ENCODE results near the gene UFSP1. TPM values are rescaled to one million over a fixed set of nuclear protein-coding genes. Genes with fewer than 3 reads are reported as not detected.
A peak's percentile ranks its signal among the peaks of the same experiment; 100 is the strongest.

Gene UFSP1
- total RNA-seq, 1 donor from 2014 or later = 2.9 TPM

GRCh38 chr7:100885440-100886141 is 3.9 kb downstream of the UFSP1 start:
- intact Hi-C loops (cut with DNase I) = no loop called here
- ATAC-seq = no peak
- no peak for DNase-seq (ENCODE audit: low spot score)

GRCh38 chr7:100884736-100885439 is 4.6 kb downstream of the UFSP1 start:
- intact Hi-C loops (cut with DNase I) = no loop called here
- ATAC-seq (no peak), DNase-seq (ENCODE audit: low spot score) (no peak)

GRCh38 chr7:100882785-100883526 is 6.6 kb downstream of the UFSP1 start:
- intact Hi-C loops (cut with DNase I) = no loop called here
- DNase-seq (ENCODE audit: low spot score) (no peak), ATAC-seq (no peak)

- DNase-seq (ENCODE audit: low spot score) (no peak), ATAC-seq (no peak)
- intact Hi-C loops (cut with DNase I) = no loop called here
These were observed 7.3 kb downstream of the UFSP1 start for GRCh38 chr7:100882201-100882600.

GRCh38 chr7:100881136-100881535 is 8.4 kb downstream of the UFSP1 start:
- ATAC-seq = no peak
- intact Hi-C loops (cut with DNase I) = no loop called here

GRCh38 chr7:100880645-100881044 is 8.9 kb downstream of the UFSP1 start:
- intact Hi-C loops (cut with DNase I) = no loop called here
- ATAC-seq (no peak), DNase-seq (ENCODE audit: low spot score) (no peak)

More at GRCh38 chr7:100881136-100881535, 8.4 kb downstream of the UFSP1 start:
- DNase-seq (ENCODE audit: low spot score) = no peak

- intact Hi-C loops (cut with DNase I) = loop anchor here (10.0 kb wide), 1 partner anchor 895 kb away; no protein-coding TSS in a partner anchor
- DNase-seq (ENCODE audit: low spot score) (no peak), ATAC-seq (no peak)
These were observed 9.7 kb downstream of the UFSP1 start for GRCh38 chr7:100879685-100880261.

- intact Hi-C loops (cut with DNase I) = loop anchor here (10.0 kb wide), 1 partner anchor 896 kb away; no protein-coding TSS in a partner anchor
- ATAC-seq (no peak), DNase-seq (ENCODE audit: low spot score) (no peak)
These were observed 10.8 kb downstream of the UFSP1 start for GRCh38 chr7:100878685-100879084.

- DNase-seq (ENCODE audit: low spot score) (no peak), ATAC-seq (no peak)
- intact Hi-C loops (cut with DNase I) = loop anchor here (10.0 kb wide), 1 partner anchor 897 kb away; no protein-coding TSS in a partner anchor
These were observed 11.5 kb downstream of the UFSP1 start for GRCh38 chr7:100878013-100878412.

GRCh38 chr7:100875356-100875751 is 14.2 kb downstream of the UFSP1 start:
- DNase-seq (ENCODE audit: low spot score) (no peak), ATAC-seq (no peak)
- intact Hi-C loops (cut with DNase I) = loop anchor here (10.0 kb wide), 1 partner anchor 899 kb away; no protein-coding TSS in a partner anchor

- intact Hi-C loops (cut with DNase I) = loop anchor here (10.0 kb wide), 1 partner anchor 900 kb away; no protein-coding TSS in a partner anchor
- ATAC-seq = peak; percentile 98
- DNase-seq (ENCODE audit: low spot score) = peak; percentile 99
These were observed 14.7 kb downstream of the UFSP1 start, which contains the start of gene SRRT for GRCh38 chr7:100874577-100875355. SRRT (plus strand) TSS chr7:100875103; CDS start chr7:100875591, 488 bp downstream.

- no peak for DNase-seq (ENCODE audit: low spot score)
These were observed 15.3 kb downstream of the UFSP1 start for GRCh38 chr7:100874300-100874576.

GRCh38 chr7:100873599-100874299 is 15.8 kb downstream of the UFSP1 start:
- ATAC-seq = no peak
- intact Hi-C loops (cut with DNase I) = loop anchor here (10.0 kb wide), 1 partner anchor 901 kb away; no protein-coding TSS in a partner anchor

More at GRCh38 chr7:100874300-100874576, 15.3 kb downstream of the UFSP1 start:
- ATAC-seq = peak; percentile 1
- intact Hi-C loops (cut with DNase I) = loop anchor here (10.0 kb wide), 1 partner anchor 901 kb away; no protein-coding TSS in a partner anchor

GRCh38 chr7:100867776-100868485 is 21.6 kb downstream of the UFSP1 start:
- DNase-seq (ENCODE audit: low spot score) (no peak), ATAC-seq (peak; percentile 14)
- intact Hi-C loops (cut with DNase I) = no loop called here

More at GRCh38 chr7:100873599-100874299, 15.8 kb downstream of the UFSP1 start:
- no peak for DNase-seq (ENCODE audit: low spot score)

- DNase-seq (ENCODE audit: low spot score) = peak; percentile 99
- peak; percentile 90 for ATAC-seq
- intact Hi-C loops (cut with DNase I) = no loop called here
These were observed 22.3 kb downstream of the UFSP1 start, which contains the start of gene TRIP6 for GRCh38 chr7:100867040-100867775. TRIP6 (plus strand) TSS chr7:100867387; CDS start chr7:100867498, 111 bp downstream.

GRCh38 chr7:100866729-100867039 is 22.8 kb downstream of the UFSP1 start:
- intact Hi-C loops (cut with DNase I) = no loop called here
- no peak for DNase-seq (ENCODE audit: low spot score)
- no peak for ATAC-seq
